ENCODE measurements around the gene ARAP2. TPM values are rescaled to one million over a fixed set of nuclear protein-coding genes. Genes with fewer than 3 reads are reported as not detected.
A peak's percentile ranks its signal among the peaks of the same experiment; 100 is the strongest.

Gene ARAP2
- total RNA-seq, 8 experiments from 2014 or later = 0.46 to 47.1 (median 1.9) TPM

DNA sequence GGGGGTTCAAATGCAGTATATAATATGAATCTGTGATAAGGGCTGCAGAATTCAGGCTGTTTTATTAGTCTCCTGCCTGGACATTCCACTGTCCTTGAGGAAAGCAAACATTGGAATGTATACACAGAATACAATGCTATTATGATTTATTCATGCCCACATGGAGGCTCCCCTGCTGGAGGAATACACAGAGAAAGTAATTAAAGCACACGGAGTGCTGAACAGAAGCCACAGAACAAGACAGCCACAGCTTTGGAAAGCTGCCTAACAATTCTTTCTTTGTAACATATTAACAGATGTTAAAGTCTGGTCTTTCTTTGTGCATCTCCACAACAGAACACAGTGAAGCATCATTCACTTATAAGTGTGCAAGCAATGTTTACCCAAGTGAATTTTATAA is 155.8 kb downstream of the ARAP2 start:
- WGBS, 10 experiments = 0 to 10% (median 0%) methylated on average over 1 of the region's 1 CpG; no CpG with 5 or more reads in 6 of the 10 experiments
- in situ Hi-C loops (cut with MboI; ENCODE audit: low pct_unique_long_range_greater_than_20kb in 2 of 9, low sequenced_read_pairs in 9 of 9, unreplicated experiment in 9 of 9) = no loop called here
- Histone ChIP-seq H3K4me3 (no peak overlapping the region), H3K27ac (no peak overlapping the region), H3K4me1 (replicated peaks in 1 of 2) (no peaks in the 10 kb centered on the region)
- ATAC-seq (replicated peaks in 6 of 8) = peak in 6 of 8 experiments; percentile 63 to 98 (median 88)

- Histone ChIP-seq H3K4me1 (replicated peaks in 1 of 2) (no peaks in the 10 kb centered on the region), H3K27ac (no peak overlapping the region), H3K4me3 (no peak overlapping the region)
- no peak for ATAC-seq (replicated peaks in 6 of 8)
- WGBS, 10 experiments = 0 to 100% (median 93%) methylated on average over 1 of the region's 1 CpG
- in situ Hi-C loops (cut with MboI; ENCODE audit: low pct_unique_long_range_greater_than_20kb in 2 of 9, low sequenced_read_pairs in 9 of 9, unreplicated experiment in 9 of 9) = no loop called here
Measured at GRCh38 chr4:36086261-36086786, 158.0 kb downstream of the ARAP2 start.

DNA sequence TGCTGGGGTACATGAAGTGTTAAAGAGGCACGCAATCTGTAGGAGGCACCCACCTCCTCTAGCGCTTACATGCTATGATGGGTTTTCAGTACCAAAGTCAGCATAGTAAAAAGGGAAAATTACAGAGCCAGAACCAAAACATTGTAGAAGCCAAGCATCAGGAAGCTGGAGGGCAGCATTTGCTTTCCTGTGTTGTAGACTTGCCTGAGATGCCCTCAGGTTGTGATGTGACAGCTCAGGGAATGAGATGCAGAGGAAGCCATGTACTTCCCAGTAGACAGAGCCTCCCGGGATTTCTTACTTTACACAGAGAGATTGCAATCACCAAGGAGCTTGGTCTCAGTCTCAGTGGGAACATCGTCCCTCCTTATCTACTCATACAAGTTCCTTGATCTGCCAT is 161.5 kb downstream of the ARAP2 start:
- Histone ChIP-seq H3K4me1 (replicated peaks in 1 of 2) (no peaks in the 10 kb centered on the region), H3K4me3 (no peak overlapping the region), H3K27ac (no peak overlapping the region)
- WGBS, 10 experiments = 3 to 100% (median 78%) methylated on average over 1 to 4 of the region's 4 CpGs
- in situ Hi-C loops (cut with MboI; ENCODE audit: low pct_unique_long_range_greater_than_20kb in 2 of 9, low sequenced_read_pairs in 9 of 9, unreplicated experiment in 9 of 9) = no loop called here
- no peak for ATAC-seq (replicated peaks in 6 of 8)

DNA sequence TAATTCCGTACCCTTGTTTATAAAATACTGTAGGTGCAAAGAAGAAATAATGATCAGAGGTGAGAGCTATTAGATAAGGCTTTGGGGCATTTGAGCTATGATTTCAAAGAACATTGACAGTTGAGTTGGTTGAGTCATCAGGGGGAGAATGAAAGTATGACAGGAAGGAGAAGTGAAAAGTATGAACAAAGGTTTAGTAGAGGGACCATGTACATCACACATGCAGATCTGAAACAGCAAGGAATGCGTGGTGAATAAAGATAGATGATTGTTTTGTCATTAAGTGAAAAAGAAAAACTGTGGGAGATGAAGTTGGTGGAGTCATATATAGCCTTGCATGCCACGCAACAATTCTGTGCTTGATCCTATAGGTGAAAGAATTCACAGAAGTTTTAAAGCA is 163.1 kb downstream of the ARAP2 start:
- 0 to 97% (median 75%) methylated on average over 1 to 3 of the region's 3 CpGs for WGBS, 10 experiments
- H3K4me3 ChIP-seq = no peak overlapping the region
- in situ Hi-C loops (cut with MboI; ENCODE audit: low pct_unique_long_range_greater_than_20kb in 2 of 9, low sequenced_read_pairs in 9 of 9, unreplicated experiment in 9 of 9) = no loop called here
- H3K27ac ChIP-seq = no peak overlapping the region
- no peaks in the 10 kb centered on the region for H3K4me1 ChIP-seq (replicated peaks in 1 of 2)
- no peak for ATAC-seq (replicated peaks in 6 of 8)

DNA sequence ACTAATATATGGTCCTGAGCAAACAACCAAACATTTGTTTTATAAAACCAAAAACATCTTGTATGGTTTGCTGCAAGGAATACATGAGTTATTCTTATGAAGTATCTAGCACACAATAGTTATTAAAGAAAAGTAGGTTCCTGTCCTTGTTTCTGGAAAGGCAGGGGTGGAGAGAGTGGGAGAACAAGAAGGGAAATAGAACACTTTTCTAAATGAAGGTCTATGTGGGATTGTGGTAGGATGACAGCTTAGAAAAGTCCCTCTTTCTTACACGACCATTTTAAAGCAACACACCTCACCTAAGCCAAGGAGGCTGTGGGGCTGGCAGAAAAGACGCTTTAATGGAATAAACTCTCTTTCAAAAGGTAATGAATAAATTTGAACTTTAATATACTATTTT is 164.6 kb downstream of the ARAP2 start:
- in situ Hi-C loops (cut with MboI; ENCODE audit: low pct_unique_long_range_greater_than_20kb in 2 of 9, low sequenced_read_pairs in 9 of 9, unreplicated experiment in 9 of 9) = no loop called here
- ATAC-seq (replicated peaks in 6 of 8) = no peak
- H3K27ac ChIP-seq = no peak overlapping the region
- no peak overlapping the region for H3K4me3 ChIP-seq
- H3K4me1 ChIP-seq (replicated peaks in 1 of 2) = no peaks in the 10 kb centered on the region
- WGBS, 10 experiments = 13 to 100% (median 58%) methylated on average over 1 to 2 of the region's 2 CpGs; no CpG with 5 or more reads in 2 of the 10 experiments

DNA sequence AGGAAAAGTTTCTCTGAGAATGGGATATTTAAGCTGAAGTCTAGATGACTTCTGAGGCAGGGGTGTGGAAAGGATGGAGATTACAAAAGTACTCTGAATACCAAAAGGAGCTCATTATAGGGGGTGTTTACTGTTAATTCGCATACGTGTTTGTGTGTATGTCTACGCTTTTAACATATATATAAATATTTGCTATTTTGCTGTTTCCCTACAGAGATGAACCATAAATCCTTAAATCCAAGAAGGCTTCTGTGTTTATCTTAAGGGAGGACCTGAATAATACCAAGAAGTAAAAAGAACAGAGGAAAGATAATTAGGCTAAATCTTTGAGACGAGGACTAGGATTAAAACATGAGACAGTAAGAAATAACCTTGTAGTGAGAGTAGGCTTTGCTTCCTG is 166.0 kb downstream of the ARAP2 start:
- WGBS, 10 experiments = 8 to 100% (median 85%) methylated on average over 2 to 4 of the region's 4 CpGs; no CpG with 5 or more reads in 1 of the 10 experiments
- ATAC-seq (replicated peaks in 6 of 8) = peak in 1 of 8 experiments; percentile 90
- H3K4me3 ChIP-seq = no peak overlapping the region
- no peak overlapping the region for H3K27ac ChIP-seq
- no peaks in the 10 kb centered on the region for H3K4me1 ChIP-seq (replicated peaks in 1 of 2)
- in situ Hi-C loops (cut with MboI; ENCODE audit: low pct_unique_long_range_greater_than_20kb in 2 of 9, low sequenced_read_pairs in 9 of 9, unreplicated experiment in 9 of 9) = no loop called here

GRCh38 chr4:36072529-36072928 is 171.8 kb downstream of the ARAP2 start:
- H3K4me3 ChIP-seq = no peak overlapping the region
- in situ Hi-C loops (cut with MboI; ENCODE audit: low pct_unique_long_range_greater_than_20kb in 2 of 9, low sequenced_read_pairs in 9 of 9, unreplicated experiment in 9 of 9) = no loop called here
- no peak for ATAC-seq (replicated peaks in 6 of 8)
- H3K4me1 ChIP-seq (replicated peaks in 1 of 2) = no peaks in the 10 kb centered on the region
- 4 to 100% (median 83%) methylated on average over 2 to 3 of the region's 3 CpGs for WGBS, 10 experiments
- no peak overlapping the region for H3K27ac ChIP-seq

GRCh38 chr4:36067116-36067515 is 177.2 kb downstream of the ARAP2 start:
- in situ Hi-C loops (cut with MboI; ENCODE audit: low pct_unique_long_range_greater_than_20kb in 2 of 9, low sequenced_read_pairs in 9 of 9, unreplicated experiment in 9 of 9) = no loop called here
- 0 to 80% (median 52%) methylated on average over 1 to 2 of the region's 2 CpGs; no CpG with 5 or more reads in 1 of the 10 experiments for WGBS, 10 experiments
- no peak overlapping the region for H3K4me3 ChIP-seq
- ATAC-seq (replicated peaks in 6 of 8) = no peak
- no peaks in the 10 kb centered on the region for H3K4me1 ChIP-seq (replicated peaks in 1 of 2)
- no peak overlapping the region for H3K27ac ChIP-seq

DNA sequence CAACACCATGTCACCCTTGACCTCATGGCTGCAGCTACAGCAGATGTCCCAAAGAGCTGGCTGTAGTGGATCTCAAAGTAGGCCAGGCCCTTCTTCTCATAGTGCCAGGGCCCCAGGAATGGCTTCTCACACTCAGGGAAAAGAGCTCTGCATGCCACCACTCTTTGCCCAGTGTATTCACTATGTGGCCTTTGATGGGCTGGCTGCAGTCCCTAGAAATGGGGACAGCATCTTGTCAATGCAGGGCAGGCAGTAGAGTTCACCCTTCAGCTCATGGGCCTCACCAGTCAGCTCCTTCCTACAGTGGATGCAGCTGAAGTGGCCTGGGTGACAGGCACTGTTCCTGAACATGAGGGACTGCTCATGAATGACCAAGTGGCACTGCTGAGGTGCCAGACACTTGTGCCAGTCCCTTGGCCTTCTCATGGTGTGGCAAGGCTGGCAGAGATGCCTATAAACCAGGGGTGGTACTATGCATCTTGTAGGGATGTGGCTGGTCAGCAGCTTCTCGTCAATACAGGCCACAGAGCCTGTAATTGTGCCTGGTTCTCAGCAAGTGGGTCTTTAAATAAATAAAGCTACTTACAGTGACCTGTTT is 178.9 kb downstream of the ARAP2 start:
- Histone ChIP-seq H3K4me3 (no peak overlapping the region), H3K4me1 (replicated peaks in 1 of 2) (no peaks in the 10 kb centered on the region), H3K27ac (no peak overlapping the region)
- in situ Hi-C loops (cut with MboI; ENCODE audit: low pct_unique_long_range_greater_than_20kb in 2 of 9, low sequenced_read_pairs in 9 of 9, unreplicated experiment in 9 of 9) = no loop called here
- WGBS, 10 experiments = 0 to 100% (median 58%) methylated on average over 1 of the region's 1 CpG; no CpG with 5 or more reads in 4 of the 10 experiments
- no peak for ATAC-seq (replicated peaks in 6 of 8)

DNA sequence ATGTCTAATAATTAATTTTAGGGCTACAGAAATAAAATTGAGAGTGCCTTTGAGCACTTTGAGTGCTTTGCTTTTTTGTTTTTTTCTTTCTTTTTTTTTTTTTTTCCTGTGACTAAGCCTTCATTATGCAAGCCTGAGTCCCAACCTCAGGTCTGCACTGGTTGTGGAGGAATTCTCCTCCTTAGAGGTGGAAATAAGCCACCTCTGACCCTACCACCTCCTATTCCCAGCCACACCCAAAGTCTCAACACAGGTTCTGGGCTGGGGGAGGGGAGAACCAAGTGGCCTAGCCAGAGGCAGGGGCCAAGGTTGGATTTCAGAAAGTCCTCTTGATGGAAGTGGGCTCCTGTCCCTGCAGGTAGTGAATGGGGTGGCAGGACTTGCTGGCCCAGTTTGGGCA is 180.2 kb downstream of the ARAP2 start:
- ATAC-seq (replicated peaks in 6 of 8) = peak in 1 of 8 experiments; percentile 19
- H3K27ac ChIP-seq = no peak overlapping the region
- in situ Hi-C loops (cut with MboI; ENCODE audit: low pct_unique_long_range_greater_than_20kb in 2 of 9, low sequenced_read_pairs in 9 of 9, unreplicated experiment in 9 of 9) = no loop called here
- H3K4me1 ChIP-seq (replicated peaks in 1 of 2) = no peaks in the 10 kb centered on the region
- H3K4me3 ChIP-seq = no peak overlapping the region

DNA sequence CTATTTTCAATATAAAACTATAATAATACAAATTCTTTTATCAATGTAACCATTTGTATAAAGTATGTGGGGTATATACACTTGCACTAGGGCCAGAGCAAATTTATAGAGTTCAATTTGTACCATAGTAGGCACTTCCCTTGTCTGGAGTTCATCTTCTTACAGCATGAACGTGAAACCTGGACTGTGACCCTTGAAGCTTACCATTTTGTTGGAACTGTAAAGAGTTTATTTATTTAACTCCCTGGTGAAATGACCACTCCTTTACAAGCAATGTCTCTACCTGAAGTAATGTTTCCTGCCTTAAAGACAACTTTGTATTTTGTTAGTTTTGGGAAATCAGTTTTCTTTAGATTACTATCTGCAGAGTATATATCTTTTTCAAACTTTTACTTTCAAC is 188.2 kb downstream of the ARAP2 start:
- ATAC-seq (replicated peaks in 6 of 8) = no peak
- WGBS, 10 experiments = 10 to 100% (median 89%) methylated on average over 1 of the region's 1 CpG; no CpG with 5 or more reads in 3 of the 10 experiments
- H3K4me3 ChIP-seq = no peak overlapping the region
- in situ Hi-C loops (cut with MboI; ENCODE audit: low pct_unique_long_range_greater_than_20kb in 2 of 9, low sequenced_read_pairs in 9 of 9, unreplicated experiment in 9 of 9) = no loop called here
- H3K4me1 ChIP-seq (replicated peaks in 1 of 2) = no peaks in the 10 kb centered on the region
- no peak overlapping the region for H3K27ac ChIP-seq

- WGBS, 10 experiments = 11 to 93% (median 77%) methylated on average over 1 to 5 of the region's 5 CpGs
- ATAC-seq (replicated peaks in 6 of 8) = peak in 1 of 8 experiments; percentile 54
Measured at GRCh38 chr4:36054694-36055422, 189.5 kb downstream of the ARAP2 start.

DNA sequence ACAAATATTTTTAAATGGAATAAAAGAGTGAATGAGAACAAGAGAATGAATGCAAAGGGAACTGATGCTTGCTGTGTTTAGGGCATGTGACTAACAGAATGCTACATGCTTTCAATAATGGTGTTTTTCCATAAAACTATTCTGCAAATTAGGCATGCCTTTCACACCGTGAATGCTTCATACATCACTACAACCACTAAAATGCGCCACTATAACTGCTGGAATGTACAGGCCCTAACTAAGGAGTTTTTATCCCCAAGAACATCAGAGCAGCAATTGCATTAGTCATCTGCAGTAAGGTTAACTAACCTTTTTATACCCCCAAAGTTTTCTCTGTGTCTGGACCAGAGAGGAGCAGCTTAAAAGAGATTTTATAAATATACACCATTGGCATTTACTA is 190.4 kb downstream of the ARAP2 start:
- Histone ChIP-seq H3K27ac (no peak overlapping the region), H3K4me1 (replicated peaks in 1 of 2) (no peaks in the 10 kb centered on the region), H3K4me3 (no peak overlapping the region)
- 0 to 80% (median 67%) methylated on average over 1 to 2 of the region's 2 CpGs; no CpG with 5 or more reads in 3 of the 10 experiments for WGBS, 10 experiments
- in situ Hi-C loops (cut with MboI; ENCODE audit: low pct_unique_long_range_greater_than_20kb in 2 of 9, low sequenced_read_pairs in 9 of 9, unreplicated experiment in 9 of 9) = no loop called here
- no peak for ATAC-seq (replicated peaks in 6 of 8)

More at GRCh38 chr4:36054694-36055422, 189.5 kb downstream of the ARAP2 start:
- no peak overlapping the region for H3K27ac ChIP-seq
- H3K4me1 ChIP-seq (replicated peaks in 1 of 2) = no peaks in the 10 kb centered on the region
- H3K4me3 ChIP-seq = no peak overlapping the region
- in situ Hi-C loops (cut with MboI; ENCODE audit: low pct_unique_long_range_greater_than_20kb in 2 of 9, low sequenced_read_pairs in 9 of 9, unreplicated experiment in 9 of 9) = no loop called here

Data from motor neuron (in vitro differentiated cells).